PC-3 (cell line): ENCODE results near the gene CAV1. TPM values are rescaled to one million over a fixed set of nuclear protein-coding genes. Genes with fewer than 3 reads are reported as not detected.

Experiments used
- ATAC-seq: fragments of 200-7000 bp; cut with Tn5 transposase; 2 replicates; pipeline ENCODE4 v1.9.1; 2020; ENCODE audit warnings: mild to moderate bottlenecking, moderate library complexity
- BruUV-seq: library from RNA; stranded (reverse); fragments of 400-500 nt; replicated peaks from 2 replicates; lab custom pipeline; 2021; lab: Mats Ljungman, UMichigan
- CTCF ChIA-PET: fragments of 300-600 bp; sonication (Branson Sonifier 250); formaldehyde crosslinking; loops from one replicate; lab custom pipeline; 2022; ENCODE audit warnings: antibody characterized with exemption; lab: Charles Lee
- POLR2A ChIA-PET: fragments of 300-600 bp; sonication (Branson Sonifier 250); formaldehyde crosslinking; loops from one replicate; lab custom pipeline; 2022; ENCODE audit warnings: antibody characterized with exemption; ENCODE audit not compliant: unreplicated experiment; lab: Charles Lee
- DNase-seq: peaks from one replicate; pipeline ENCODE4 v3.0.0-alpha.2; 2015
- H2AFZ ChIP-seq: fragments of 300-600 bp; sonication (generic); 2 replicates; pipeline ENCODE4 v1.6.0; 2016; ENCODE audit warnings: antibody characterized with exemption, low read length
- H3F3A ChIP-seq: fragments of 300-600 bp; sonication (generic); one replicate; pipeline ENCODE4 v1.6.0; 2017; ENCODE audit warnings: antibody characterized with exemption, low read length, control low read depth, mild to moderate bottlenecking; ENCODE audit not compliant: unreplicated experiment
- H3K27ac ChIP-seq: fragments of 300-600 bp; sonication (generic); 2 replicates; pipeline ENCODE4 v1.5.1; 2016; ENCODE audit warnings: mild to moderate bottlenecking, low read length
- H3K27me3 ChIP-seq: fragments of 300-600 bp; sonication (generic); 2 replicates; pipeline ENCODE4 v1.6.1; 2016; ENCODE audit warnings: low read length, mixed read lengths
- H3K36me3 ChIP-seq: fragments of 300-600 bp; sonication (generic); 2 replicates; pipeline ENCODE4 v1.6.1; 2016; ENCODE audit warnings: low read depth, mixed run types, low read length, mixed read lengths
- H3K4me1 ChIP-seq: fragments of 300-600 bp; sonication (generic); 2 replicates; pipeline ENCODE4 v1.5.1; 2016; ENCODE audit warnings: low read length; ENCODE audit not compliant: insufficient read depth
- H3K4me2 ChIP-seq: fragments of 300-600 bp; sonication (generic); 2 replicates; pipeline ENCODE4 v1.6.0; 2016; ENCODE audit warnings: low read length
- H3K4me3 ChIP-seq: fragments of 300-600 bp; sonication (generic); 2 replicates; pipeline ENCODE4 v1.5.1; 2016; ENCODE audit warnings: mild to moderate bottlenecking, low read length, mixed read lengths
- H3K79me2 ChIP-seq: fragments of 300-600 bp; sonication (generic); 2 replicates; pipeline ENCODE4 v1.6.1; 2017; ENCODE audit warnings: low read length, mixed read lengths
- H3K9ac ChIP-seq: fragments of 300-600 bp; sonication (generic); 2 replicates; pipeline ENCODE4 v1.6.0; 2016; ENCODE audit warnings: mild to moderate bottlenecking, low read length
- H3K9me2 ChIP-seq: fragments of 300-600 bp; sonication (generic); replicated peaks from 2 replicates; pipeline ENCODE4 v1.6.1; 2016; ENCODE audit warnings: mixed run types, low read length, mixed read lengths
- H3K9me3 ChIP-seq: fragments of 300-600 bp; sonication (generic); 2 replicates; pipeline ENCODE4 v1.6.1; 2016; ENCODE audit warnings: low read length, mixed read lengths
- H4K20me1 ChIP-seq: fragments of 300-600 bp; sonication (generic); 2 replicates; pipeline ENCODE4 v1.6.1; 2016; ENCODE audit warnings: low read length, mixed read lengths
- CTCF ChIP-seq: fragments of 300-600 bp; sonication (generic); conservative IDR thresholded peaks from 2 replicates; pipeline ENCODE4 v1.5.1; 2017; ENCODE audit warnings: antibody characterized with exemption, low read depth, mild to moderate bottlenecking, low read length
- EZH2 ChIP-seq: fragments of 300-600 bp; sonication (generic); IDR thresholded peaks from one replicate; pipeline ENCODE4 v1.6.1; 2017; ENCODE audit warnings: antibody characterized with exemption, mild to moderate bottlenecking, low read length; ENCODE audit not compliant: unreplicated experiment
- EZH2phosphoT487 ChIP-seq: fragments of 300-600 bp; sonication (generic); IDR thresholded peaks from 2 replicates; pipeline ENCODE4 v1.6.1; 2018; ENCODE audit warnings: mild to moderate bottlenecking, antibody characterized with exemption, low read length, borderline replicate concordance
- intact Hi-C: fragments of 100-400 bp; cut with micrococcal nuclease; formaldehyde crosslinking; loops from 2 replicates; pipeline ENCODE4 v1.9.0; 2023
- total RNA-seq: library from RNA; depleted of rRNA; stranded (reverse); fragments of >200 nt; gene quantifications from 2 replicates; pipeline ENCODE4 v1.2.3, GENCODE V29; 2014

CAV1 gene
- total RNA-seq, 1 experiment from 2014 or later, result 284 TPM

- H3K9me3 ChIP-seq, result no peaks in the 10 kb centered on the region
- H3F3A ChIP-seq, result no peaks in the 10 kb centered on the region
- H3K9ac ChIP-seq, result no peak overlapping the region
- H2AFZ ChIP-seq, result no peak overlapping the region
- no peak overlapping the region for H3K4me2 ChIP-seq
- H3K4me3 ChIP-seq, result no peak overlapping the region
- H3K9me2 ChIP-seq, result no peaks in the 10 kb centered on the region
- CTCF ChIA-PET, result no interaction called here
- no peak for ATAC-seq
- H3K79me2 ChIP-seq, result peaks cover 68% of the 10 kb centered on the region
- H3K4me1 ChIP-seq, result peaks cover 21% of the 10 kb centered on the region
- H4K20me1 ChIP-seq, result no peaks in the 10 kb centered on the region
- intact Hi-C loops, result no loop called here
- no peaks in the 10 kb centered on the region for H3K27me3 ChIP-seq
- no peak for DNase-seq
- POLR2A ChIA-PET, result no interaction called here
- no TSS peak for BruUV-seq
- H3K27ac ChIP-seq, result no peak overlapping the region
- peaks cover 34% of the 10 kb centered on the region for H3K36me3 ChIP-seq
- no peak for TF ChIP-seq EZH2
- TF ChIP-seq EZH2phosphoT487, result no peak
- no peak for TF ChIP-seq CTCF
Observed at GRCh38 chr7:116503835-116504234, 21.0 kb upstream of the CAV1 start.

- ATAC-seq, result no peak
- BruUV-seq, result no TSS peak
Observed at GRCh38 chr7:116505278-116505677, 19.6 kb upstream of the CAV1 start.

More at GRCh38 chr7:116505278-116505677, 19.6 kb upstream of the CAV1 start:
- no peaks in the 10 kb centered on the region for H3K9me3 ChIP-seq
- no peaks in the 10 kb centered on the region for H3K9me2 ChIP-seq
- no peak for DNase-seq
- intact Hi-C loops, result no loop called here
- H4K20me1 ChIP-seq, result no peaks in the 10 kb centered on the region
- CTCF ChIA-PET, result interaction anchor here (0.6 kb wide), 1 partner anchor 333 kb away, joined by 4 read pairs; no protein-coding TSS in a partner anchor
- H3K27me3 ChIP-seq, result no peaks in the 10 kb centered on the region
- no peak overlapping the region for H2AFZ ChIP-seq
- H3K9ac ChIP-seq, result no peak overlapping the region
- no peaks in the 10 kb centered on the region for H3F3A ChIP-seq
- peaks cover 23% of the 10 kb centered on the region for H3K4me1 ChIP-seq
- H3K79me2 ChIP-seq, result peaks cover 61% of the 10 kb centered on the region
- no peak for TF ChIP-seq EZH2phosphoT487
- no peak for TF ChIP-seq EZH2
- TF ChIP-seq CTCF, result no peak
- H3K36me3 ChIP-seq, result peaks cover 38% of the 10 kb centered on the region
- no peak overlapping the region for H3K4me2 ChIP-seq
- no peak overlapping the region for H3K4me3 ChIP-seq
- H3K27ac ChIP-seq, result no peak overlapping the region
- POLR2A ChIA-PET, result no interaction called here
